A172 (cell line): ENCODE measurements around the gene MACF1. TPM values are rescaled to one million over a fixed set of nuclear protein-coding genes. Genes with fewer than 3 reads are reported as not detected.
"Not testable (repeated sequence)": the region's sequence is repeated elsewhere in the genome, so short reads cannot be mapped to it uniquely, and the experiment has no call there.

Source experiments
- DNase-seq: peaks from one replicate; pipeline ENCODE4 v3.0.0-alpha.2; 2015; ENCODE audit warnings: low spot score
- total RNA-seq: library from RNA; depleted of rRNA; stranded (reverse); fragments of >200 nt; shearing (Covaris generic); gene quantifications from 2 replicates; pipeline ENCODE4 v1.2.3, GENCODE V29; 2014

Gene MACF1
- total RNA-seq, 1 experiment from 2014 or later = 256 TPM

GRCh38 chr1:39452540-39452939 is 248.0 kb downstream of the MACF1 start:
- DNase-seq = no peak

GRCh38 chr1:39453603-39454002 is 249.1 kb downstream of the MACF1 start:
- DNase-seq = peak; percentile 22

- DNase-seq = no peak
These were observed 254.5 kb downstream of the MACF1 start for GRCh38 chr1:39458991-39459390.

GRCh38 chr1:39462074-39462473 is 257.6 kb downstream of the MACF1 start:
- DNase-seq = peak; percentile 10

GRCh38 chr1:39466413-39467107 is 262.1 kb downstream of the MACF1 start:
- DNase-seq = no peak

- DNase-seq = not testable (repeated sequence)
These were observed 262.7 kb downstream of the MACF1 start for GRCh38 chr1:39467108-39467720.

GRCh38 chr1:39469150-39469549 is 264.7 kb downstream of the MACF1 start:
- DNase-seq = no peak

GRCh38 chr1:39470040-39470439 is 265.5 kb downstream of the MACF1 start:
- no peak for DNase-seq

- no peak for DNase-seq
These were observed 268.3 kb downstream of the MACF1 start for GRCh38 chr1:39472826-39473225.

GRCh38 chr1:39473324-39473723 is 268.8 kb downstream of the MACF1 start:
- DNase-seq = no peak

- no peak for DNase-seq
These were observed 270.3 kb downstream of the MACF1 start for GRCh38 chr1:39474810-39475209.

- not testable (repeated sequence) for DNase-seq
These were observed 271.1 kb downstream of the MACF1 start for GRCh38 chr1:39475551-39475950.

GRCh38 chr1:39478126-39478915 is 273.8 kb downstream of the MACF1 start:
- DNase-seq = no peak

GRCh38 chr1:39481289-39481688 is 276.8 kb downstream of the MACF1 start:
- no peak for DNase-seq

GRCh38 chr1:39483276-39483675 is 278.8 kb downstream of the MACF1 start:
- no peak for DNase-seq

- DNase-seq = no peak
These were observed 280.1 kb downstream of the MACF1 start for GRCh38 chr1:39484564-39484963.

- DNase-seq = no peak
These were observed 280.7 kb downstream of the MACF1 start for GRCh38 chr1:39485046-39485803.

GRCh38 chr1:39488012-39488545 is 283.6 kb downstream of the MACF1 start:
- DNase-seq = no peak

GRCh38 chr1:39488793-39489566 is 284.5 kb downstream of the MACF1 start:
- DNase-seq = no peak

GRCh38 chr1:39489567-39490239 is 285.2 kb downstream of the MACF1 start:
- DNase-seq = no peak
